HG03280 (cell line): ENCODE data around the gene TMEM175.
"Not testable (repeated sequence)": the region's sequence is repeated elsewhere in the genome, so short reads cannot be mapped to it uniquely, and the experiment has no call there.

ENCODE experiments used
- ATAC-seq: cut with Tn5 transposase; IDR thresholded peaks from one replicate; pipeline ENCODE4 v1.9.1; 2021; ENCODE audit warnings: mild to moderate bottlenecking, moderate library complexity; ENCODE audit not compliant: unreplicated experiment

The TMEM175 gene

DNA sequence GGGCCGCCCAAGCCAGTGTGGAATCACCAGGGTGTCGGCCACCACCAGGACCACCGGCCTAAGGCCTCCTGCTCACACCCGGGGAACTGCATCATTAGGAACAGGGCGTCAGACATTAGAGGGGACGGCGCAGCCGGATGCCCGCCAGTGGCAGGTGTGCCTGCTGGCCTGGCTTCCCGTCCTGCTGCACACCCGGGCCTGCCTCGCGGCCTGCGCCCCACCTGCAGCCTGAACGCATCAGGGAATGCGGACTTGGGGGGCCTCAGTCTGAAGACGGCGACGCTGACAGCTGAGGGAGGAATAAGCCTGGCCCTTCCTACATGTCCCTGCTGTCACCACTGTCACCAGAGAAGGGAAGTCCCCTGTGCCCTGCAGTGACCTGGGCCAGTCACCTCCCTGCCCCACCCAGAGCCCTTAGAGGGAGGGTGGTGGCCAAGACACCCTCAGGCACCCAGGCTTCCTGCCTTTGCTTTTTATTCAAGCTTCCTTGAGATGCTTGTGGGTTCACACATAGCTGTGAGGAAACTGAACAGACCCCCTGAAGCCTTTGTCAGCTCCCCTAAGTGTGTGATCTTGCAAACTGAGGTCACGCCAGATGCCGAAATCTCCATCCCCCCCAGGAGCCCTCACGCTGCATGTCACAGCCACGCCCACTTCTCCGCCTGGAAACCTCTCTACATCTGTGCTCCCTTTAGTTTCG lies 37.9 kb downstream of the TMEM175 start:
- no peak for ATAC-seq

DNA sequence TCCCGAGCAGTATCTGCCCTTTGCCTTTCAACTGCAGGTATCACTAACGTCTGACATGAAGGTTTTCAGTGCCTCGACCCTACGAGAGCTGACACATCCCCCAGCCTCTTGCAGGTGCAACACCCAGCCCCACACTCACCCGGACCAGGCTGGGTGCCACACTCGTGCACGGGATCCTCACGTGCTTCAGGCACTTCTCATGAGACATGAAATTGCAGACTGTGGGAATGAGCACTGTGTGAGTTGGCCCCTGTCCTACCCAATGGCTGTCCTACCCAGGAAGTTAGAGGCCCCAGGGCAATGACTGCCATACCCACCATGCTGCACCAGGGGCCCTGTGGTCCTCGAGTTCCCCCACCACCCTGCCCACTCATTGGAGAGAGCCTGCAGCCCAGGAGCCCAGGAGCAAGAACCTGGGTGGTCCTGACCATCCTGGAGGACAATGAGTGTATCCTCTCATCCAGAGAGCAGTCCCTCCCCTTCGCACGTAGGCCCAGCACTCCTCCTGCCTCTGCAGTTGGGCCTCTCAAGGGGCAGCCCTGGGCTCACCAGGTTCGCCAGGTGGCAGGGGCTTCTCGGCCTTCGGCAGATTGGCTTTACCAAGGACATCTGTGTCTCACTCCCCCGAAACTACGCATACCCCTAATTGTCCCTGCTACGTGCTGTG lies 38.7 kb downstream of the TMEM175 start:
- no peak for ATAC-seq

DNA sequence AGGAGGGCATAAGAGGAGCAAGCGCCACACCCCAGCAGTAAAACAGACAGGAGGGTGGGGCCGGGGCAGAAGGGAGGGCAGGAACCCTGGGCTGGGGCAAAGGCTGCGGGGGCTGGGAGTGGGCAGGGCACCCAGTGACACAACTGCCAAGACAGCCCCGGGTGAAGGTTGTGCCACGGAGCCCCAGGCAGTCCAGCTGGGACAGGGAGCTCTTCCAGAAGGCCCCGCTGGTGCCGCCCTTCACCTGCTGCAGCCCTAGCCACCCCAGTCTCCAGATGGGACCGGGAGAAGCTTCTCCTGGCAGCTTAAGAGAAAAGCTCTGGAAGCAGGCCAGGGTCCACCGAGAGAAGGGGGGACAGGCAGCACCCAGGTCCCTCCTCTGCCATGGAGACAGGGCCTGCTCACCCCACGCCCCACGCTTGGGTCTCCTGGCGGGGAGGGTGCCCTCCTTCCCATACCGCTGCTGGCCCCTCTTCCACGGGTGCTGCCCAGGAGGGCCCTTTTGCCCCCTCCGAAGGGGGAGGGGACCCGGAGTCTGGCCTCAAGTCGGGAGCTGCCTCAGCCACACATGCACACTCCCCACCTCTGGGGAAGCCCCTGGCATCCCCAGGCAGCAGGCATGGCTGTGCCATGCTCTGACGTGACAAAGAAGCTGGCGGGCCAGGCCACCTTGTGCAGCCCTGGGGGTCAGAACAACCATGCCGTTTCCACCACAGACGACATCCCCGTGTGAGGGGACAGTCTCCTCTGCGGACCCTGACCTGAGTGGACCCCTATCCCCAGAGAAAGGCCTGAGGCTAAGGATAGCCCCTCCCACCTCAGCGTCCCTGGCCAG lies 39.6 kb downstream of the TMEM175 start:
- no peak for ATAC-seq

DNA sequence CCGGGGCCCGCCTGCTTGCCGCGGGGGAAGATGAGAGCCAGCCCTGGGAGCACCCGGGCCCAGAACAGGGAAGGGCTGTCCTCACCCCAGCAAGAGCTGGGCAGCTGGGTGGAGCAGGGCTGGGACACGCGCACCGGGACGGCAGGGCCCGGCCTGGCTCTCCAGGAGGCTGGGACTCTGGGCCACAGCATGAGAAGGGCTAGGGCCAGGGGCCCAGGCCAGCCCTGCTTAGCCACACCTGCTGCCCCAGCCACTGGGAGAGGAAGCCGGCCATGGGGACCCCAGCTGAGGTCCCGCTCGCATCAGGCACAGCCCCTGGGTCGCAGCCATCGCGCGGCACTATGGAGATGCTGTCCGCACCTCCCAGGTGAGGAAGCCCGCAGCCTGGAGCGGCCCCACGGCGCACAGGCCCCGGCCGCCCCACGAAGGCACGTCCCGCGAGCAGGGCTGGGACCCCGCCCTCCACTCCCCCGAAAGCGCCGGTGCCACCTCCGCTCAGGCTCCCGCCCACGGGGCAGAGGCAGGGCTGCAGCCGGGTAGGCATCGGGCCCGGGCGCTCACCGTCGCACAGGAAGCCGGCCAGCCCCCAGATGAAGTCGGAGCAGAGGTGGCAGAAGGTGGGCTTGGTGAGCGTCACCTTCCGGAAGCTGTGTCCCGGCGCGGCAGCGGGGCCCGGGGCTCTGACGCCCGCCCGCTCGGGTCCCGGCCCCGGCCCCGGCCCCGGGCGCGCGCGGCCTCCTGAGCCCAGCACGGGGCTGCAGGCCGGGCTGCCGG lies 40.6 kb downstream of the TMEM175 start:
- ATAC-seq: peak; percentile 44

DNA sequence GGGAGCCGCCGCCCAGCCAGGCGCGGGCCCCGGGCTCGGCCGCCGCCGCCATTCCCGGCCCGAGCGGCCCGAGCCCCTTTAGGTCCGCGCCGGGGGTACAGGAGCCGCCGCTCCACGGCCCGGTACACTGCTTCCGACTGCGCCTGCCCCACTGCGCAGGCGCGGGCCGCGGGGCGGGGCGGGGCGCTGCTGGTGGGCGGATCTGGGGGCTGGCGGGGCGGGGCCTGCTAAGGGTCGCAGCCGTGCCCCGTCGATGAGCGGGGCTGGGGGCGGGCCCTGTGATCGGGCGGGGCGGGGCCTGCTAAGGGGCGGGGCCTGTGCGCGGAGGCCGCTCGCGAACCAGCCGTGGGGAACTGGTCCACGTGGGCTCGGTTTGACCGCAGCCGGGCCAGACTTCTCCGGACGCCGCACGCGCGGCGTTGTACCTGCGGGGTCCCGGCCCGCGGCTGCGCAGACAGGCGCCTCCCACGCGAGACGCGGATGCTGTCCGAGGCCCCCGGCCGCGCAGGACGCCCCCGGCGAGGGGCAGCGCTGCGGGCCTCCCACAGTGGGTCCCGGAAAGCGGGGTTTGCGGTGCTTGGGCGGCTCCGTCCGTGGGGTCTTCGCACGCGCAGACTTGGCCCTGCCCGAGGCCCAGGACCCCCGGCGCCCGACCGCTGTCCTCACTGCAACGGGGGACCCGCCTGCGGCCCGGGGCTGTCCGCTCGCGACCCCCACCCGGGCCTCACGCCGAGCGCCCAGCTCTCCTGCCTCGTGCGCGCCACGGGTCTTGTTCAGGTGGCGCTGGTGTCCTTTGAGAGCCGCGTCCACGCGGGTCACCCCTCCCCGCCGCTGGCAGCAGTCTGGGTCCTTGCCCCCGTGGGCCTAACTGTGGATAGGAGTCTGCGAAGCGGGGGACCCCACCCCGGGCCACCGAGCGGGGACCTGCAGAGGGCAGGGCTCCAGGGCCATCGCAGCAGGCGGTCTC lies 41.5 kb downstream of the TMEM175 start, which contains the start of gene DGKQ:
Gene DGKQ, minus strand, starts transcription at position 139 of the 967 bp plus-strand sequence. Its CDS starts 87 bp downstream, at position 52.
- peak; percentile 79 for ATAC-seq

DNA sequence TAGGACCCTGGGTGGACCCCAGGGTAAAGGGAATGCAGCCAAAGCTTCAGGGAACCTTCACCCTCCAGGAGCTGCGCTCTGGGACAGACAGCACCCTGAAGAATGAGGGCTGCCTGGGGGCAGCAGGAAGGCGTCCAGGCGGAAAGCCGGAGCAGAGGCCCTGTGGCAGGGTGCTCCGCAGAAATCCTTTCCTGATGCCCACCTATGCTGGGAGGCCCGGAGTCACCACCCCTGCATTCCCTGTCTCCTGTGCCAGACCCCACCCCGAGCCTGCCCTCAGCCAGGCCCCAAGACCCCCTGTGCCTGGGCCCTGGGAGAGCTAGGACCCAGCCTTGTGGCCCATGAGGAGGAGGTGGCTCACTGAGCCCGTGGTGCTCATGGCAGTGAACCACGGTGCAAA lies 42.4 kb downstream of the TMEM175 start:
- ATAC-seq: no peak

DNA sequence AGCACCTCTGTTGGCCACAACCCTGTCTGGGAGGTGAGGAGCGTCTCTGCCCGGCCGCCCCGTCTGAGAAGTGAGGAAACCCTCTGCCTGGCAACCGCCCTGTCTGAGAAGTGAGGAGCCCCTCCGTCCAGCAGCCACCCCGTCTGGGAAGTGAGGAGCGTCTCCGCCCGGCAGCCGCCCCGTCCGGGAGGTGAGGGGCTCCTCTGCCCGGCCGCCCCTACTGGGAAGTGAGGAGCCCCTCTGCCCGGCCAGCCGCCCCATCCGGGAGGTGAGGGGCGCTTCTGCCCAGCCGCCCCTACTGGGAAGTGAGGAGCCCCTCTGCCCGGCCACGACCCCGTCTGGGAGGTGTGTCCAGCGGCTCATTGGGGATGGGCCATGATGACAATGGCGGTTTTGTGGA lies 43.8 kb downstream of the TMEM175 start:
- ATAC-seq: not testable (repeated sequence)

DNA sequence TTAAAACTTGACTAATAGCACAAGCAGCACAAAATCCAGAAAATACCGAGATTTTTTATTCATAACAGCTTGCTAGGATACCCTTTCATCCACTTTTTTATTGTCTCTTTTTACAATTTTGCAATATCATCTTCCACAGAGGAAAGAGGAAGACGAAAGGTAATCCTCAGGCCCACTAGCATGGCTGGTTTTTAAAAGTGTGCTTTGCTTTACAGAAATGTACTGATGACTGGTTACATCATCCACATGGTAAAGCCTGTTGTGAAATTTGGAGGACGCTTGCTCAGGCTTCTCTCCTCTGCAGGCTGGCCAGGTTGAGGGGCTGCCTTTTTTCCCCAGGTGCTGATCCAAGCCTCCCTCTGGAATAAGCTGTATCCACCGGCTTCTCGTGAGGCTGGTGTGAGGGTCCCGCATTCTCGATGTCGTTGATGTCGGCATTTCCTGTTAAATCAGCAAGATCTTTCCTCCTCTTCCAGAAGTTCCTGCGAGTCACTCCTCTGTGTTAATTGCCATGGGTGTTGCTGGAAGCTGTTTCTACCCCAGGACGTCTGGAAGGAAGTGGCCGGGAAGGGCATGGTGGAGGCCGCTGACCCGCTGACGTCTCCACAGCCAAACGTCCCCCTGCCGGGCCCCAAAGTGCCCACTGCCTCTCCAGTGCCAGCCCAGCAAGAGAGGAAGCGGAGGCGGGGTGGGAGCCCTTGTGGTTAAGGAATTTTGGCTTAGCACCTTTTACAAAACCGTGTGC lies 46.9 kb downstream of the TMEM175 start:
- ATAC-seq: no peak

DNA sequence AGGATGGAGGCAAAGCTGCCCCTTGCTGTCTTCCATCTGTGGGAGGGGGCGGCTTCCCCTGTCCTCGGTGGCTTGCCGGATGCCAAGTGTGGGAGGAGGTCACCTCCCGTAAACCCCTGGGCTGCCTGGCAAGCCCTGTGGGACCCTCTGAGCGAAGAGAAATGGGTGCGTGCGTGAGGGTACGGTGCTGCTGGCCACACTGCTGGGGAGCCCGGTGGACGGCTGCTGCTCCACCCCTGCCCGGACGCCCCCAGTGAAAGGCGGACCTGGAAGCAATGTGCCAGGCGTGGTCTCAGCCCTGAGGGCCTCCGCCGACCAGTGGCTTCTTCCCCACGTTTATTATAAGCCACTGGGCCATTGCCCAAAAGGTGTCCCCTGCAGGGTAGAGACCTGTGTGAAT lies 50.0 kb downstream of the TMEM175 start:
- no peak for ATAC-seq

DNA sequence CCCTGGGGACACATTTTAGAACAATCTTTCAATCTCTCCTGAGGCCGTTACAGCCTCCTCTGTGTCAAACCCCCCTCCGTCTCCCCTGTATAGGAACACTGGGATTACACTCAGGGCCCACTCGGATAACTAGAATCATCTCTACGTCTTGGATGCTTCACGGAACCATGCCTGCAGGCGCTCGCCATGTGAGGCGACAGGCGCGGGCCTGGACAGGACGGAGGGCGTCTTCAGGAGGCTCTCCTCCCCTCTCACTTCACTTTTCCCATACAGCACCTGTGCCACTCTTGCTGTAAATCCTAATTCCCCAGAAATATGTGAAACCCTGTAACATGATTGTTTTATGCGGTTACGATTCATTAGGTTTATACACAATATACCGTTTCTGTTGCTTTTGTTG lies 50.6 kb downstream of the TMEM175 start:
- ATAC-seq: no peak

DNA sequence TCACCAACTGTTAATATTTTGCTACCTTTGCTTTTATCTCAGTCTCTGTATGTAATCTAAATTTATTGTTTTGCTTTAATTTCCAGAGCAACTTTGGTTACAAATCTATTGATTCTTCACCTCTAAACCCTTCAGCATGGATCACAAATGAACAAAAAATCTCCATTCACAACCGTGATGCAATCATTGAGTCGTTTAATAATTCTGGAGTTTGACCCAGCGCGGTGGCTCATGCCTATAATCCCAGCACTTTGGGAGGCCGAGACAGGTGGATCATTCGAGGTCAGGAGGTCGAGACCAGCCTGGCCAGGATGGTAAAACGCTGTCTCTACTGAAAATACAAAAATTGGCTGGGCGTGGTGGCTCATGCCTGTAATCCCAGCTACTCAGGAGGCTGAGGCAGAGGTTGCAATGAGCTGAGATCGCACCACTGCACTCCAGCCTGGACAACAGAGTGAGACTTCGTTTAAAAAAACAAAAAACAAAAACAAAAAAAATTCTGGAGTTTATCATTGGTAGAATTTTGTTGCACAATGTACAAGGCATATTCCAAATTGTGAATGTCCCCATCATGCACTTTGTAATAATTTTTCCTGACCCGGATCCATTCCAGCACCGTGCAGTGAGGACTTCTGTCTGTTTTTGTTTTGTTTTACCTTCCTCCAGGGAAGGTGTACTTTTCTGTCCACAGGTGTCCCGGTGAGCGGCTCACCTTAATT lies 52.2 kb downstream of the TMEM175 start:
- ATAC-seq: no peak

DNA sequence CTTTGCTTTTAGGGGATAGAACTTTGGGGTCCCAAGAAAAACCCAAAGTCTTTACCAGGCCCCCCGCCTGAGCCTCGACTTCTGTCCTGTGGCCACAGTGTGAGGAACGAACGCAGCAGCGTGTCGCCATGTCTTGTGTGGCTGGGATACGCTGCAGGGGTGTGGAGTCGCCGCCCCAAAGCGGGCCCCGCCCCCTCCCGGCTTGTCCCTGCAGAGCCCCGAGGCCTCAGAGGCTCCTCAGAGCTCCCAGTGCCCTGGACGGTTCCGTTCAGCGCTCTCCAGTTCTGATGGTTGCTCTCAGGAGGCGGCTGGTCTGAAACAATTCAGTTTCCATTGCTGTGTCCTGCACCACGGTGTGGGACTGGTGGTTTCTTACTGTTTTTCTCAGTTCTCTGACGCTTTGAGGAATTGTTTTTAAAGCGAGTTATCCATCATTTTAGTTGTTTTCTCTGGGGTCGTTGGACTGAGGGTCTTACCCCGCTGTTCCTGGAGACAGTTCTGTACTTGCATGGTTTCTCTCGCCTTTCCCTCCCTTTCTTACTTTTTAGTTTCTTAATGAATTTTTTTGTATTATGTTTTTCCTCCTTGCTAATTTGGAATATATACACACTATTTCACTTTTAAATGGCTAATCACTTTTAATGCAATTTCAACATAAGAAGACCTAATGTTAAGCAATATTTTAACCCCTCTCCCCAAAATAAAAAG lies 53.0 kb downstream of the TMEM175 start:
- peak; percentile 33 for ATAC-seq

DNA sequence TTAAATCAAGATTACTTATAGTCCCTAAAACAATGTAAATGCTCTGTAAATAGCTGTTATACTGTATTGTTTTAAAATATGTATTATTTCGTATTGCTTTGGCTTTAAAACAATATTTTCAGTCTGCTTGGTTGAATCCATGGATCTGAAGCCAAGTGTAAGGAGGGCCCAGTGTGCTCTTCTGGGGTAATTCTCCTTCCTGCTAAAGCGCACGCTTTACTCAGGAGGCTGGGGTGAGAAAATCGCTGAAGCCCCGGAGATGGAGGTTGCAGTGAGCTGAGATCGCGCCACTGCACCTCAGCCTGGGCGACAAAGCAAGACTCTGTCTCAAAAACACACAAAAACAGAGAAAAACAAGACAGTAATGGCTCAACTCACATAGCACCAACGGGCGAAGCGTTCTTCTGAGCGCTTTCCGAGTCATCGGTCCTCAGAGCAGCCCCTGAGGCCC lies 54.2 kb downstream of the TMEM175 start:
- ATAC-seq: no peak

DNA sequence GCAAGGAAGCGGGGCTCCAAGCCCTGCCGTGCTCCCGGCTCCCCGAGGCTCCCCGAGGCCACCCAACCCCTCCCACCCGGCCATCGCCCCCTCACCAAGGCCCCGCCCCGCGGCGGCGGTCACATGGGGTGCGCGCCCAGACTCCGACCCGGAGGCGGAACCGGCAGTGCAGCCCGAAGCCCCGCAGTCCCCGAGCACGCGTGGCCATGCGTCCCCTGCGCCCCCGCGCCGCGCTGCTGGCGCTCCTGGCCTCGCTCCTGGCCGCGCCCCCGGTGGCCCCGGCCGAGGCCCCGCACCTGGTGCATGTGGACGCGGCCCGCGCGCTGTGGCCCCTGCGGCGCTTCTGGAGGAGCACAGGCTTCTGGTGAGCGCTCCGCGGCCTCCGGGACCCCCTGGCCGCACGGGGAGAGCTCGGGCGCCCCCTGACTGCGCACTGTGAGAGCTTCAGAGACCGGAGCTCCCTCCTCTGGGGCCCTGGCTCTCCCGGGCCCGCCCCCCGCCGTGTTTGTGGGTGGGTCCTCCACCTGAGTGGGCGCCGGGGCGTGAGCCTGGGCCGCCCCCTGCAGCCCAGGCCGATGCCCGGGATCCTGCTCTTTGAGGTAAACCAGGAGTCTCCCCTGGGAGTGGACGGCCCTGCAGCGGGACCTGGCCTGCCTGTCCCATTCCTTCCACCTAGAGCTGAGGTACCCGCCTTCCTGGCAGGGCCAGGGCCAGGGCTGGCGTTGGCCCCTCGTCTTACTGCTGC lies 54.8 kb downstream of the TMEM175 start, which contains the start of gene IDUA:
Gene IDUA, plus strand, starts transcription at position 166 of the 745 bp plus-strand sequence. Its CDS starts 41 bp downstream, at position 207.
- peak; percentile 73 for ATAC-seq

DNA sequence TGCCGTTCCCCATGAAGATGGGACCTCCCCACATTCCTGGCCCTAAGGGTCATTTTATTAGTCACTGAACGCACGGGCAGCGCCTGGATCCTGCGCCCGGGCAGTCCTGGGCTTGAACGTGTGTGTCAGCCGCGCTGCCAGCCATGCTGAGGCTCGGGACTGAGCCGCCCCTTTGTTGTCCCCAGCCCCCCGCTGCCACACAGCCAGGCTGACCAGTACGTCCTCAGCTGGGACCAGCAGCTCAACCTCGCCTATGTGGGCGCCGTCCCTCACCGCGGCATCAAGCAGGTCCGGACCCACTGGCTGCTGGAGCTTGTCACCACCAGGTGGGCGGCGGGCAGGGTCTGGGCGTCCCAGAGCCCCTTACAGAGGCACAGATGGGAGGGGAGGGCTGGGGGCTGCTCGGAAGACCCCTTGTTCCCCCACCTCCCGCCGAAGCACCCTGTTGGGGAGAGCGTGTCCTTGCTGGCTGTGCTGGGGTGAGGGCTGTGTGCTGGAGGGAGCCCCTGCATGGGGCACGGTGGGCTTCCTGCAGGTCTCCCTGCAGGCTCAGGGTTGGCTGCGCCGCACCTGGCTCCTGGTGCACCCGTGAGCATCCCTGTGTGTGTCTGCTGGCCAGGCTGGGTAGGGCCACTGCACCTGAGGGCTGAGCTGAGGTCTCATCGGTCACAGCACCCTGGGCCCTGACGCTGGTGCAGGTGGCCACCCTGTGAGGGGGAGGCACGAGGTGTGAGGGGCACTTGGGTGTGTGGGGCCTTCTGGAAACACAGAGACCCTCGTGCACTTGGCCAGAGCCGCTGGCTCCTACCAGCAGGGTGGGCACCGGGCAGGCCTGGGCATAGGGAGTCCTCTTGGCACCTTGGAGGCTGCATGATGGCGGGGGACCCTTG lies 55.6 kb downstream of the TMEM175 start:
- ATAC-seq: no peak
